NCI-H146 treated with DMSO at 0.1 percent for 48 hours (cell line): Measurements from ENCODE around the gene NFATC2.

ENCODE experiments used
- DNase-seq: peaks from one replicate; lab custom pipeline; 2025; ENCODE audit not compliant: unreplicated experiment; lab: John Stamatoyannopoulos, UW

Gene NFATC2

DNA sequence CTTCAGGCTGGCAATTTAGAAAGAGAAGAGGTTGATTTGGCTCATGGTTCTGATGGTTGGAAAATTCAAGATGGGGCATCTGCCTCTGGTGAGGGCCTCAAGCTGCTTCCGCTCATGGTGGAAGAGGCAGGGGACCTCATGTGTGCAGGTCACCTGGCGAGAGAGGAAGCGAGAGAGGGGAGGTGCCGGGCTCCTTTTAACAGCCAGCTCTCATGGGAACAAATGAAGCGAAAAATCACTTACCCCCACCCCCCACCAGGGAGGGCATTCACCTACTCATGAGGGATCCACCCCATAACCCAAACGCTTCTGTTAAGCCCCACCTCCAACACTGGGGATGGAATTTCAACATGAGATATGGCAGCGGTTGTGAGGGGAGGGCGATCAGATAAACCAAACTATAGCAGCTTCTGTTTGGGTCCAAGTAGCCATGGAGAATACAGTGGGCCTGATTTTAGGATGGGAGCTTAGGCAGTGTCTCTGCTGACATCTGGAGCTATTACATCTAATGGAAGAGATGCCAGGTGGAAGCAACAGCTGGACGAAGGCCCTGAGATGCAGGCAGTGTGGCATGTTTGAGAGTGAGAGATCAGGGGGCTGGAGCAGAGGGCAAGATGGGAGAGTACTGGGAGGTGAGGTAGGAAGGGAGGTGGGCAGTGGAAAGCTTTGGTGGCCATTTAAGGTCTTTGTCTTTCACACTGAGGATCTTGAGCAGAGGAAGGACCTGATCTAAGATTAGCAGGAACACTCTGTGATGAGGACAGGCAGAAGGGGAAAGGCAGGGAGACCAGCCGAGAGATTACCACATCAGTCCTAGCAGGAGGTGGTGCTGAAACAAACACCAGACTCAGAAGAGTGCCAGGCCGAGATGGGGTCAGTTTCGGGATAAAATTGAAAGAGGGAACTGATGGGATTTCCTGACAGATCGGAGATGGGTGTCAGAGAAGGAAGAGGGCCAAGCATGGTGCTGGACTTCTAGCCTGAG, 161.8 kb downstream of the NFATC2 start:
- DNase-seq, result no peak

- no peak for DNase-seq
These were observed 162.7 kb downstream of the NFATC2 start for GRCh38 chr20:51379601-51380341.

DNA sequence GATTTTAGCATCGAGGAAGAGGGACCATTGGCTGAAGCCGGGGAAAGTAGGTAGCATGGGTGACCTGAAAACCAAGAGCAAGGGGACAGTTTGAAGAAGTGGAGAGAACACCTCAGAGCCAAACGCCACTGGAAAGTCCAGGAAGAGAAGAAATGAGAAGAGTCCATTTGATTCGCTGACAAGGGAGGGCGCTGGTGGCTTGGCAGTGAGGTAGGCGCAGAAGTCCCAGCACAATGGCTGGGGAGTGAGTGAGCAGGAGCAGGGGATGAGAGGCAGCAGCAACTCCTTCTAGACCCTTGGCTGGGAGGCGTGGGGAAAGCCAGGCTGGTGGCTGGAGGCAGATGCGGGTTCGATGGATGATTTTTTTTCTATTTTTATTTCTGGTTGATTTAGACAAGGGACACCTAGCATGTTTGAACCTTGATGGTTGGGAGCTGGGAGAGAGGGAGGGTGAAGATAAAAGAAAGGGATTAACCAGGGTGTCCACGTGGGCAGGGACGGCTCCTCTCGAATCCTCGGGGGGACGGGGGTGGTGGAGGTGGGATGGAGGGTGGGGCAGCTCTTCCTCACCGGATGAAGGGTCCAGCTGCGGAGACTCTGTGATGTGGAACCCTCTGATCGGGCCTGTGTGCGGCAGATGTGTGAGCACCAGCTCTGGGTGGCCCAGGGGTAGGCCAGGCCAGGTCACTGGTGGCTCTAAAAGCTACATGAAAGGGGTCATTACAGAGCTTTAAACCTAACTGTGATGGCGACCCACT, 164.2 kb downstream of the NFATC2 start:
- DNase-seq, result no peak

- no peak for DNase-seq
These were observed 165.4 kb downstream of the NFATC2 start for GRCh38 chr20:51377132-51377531.

DNA sequence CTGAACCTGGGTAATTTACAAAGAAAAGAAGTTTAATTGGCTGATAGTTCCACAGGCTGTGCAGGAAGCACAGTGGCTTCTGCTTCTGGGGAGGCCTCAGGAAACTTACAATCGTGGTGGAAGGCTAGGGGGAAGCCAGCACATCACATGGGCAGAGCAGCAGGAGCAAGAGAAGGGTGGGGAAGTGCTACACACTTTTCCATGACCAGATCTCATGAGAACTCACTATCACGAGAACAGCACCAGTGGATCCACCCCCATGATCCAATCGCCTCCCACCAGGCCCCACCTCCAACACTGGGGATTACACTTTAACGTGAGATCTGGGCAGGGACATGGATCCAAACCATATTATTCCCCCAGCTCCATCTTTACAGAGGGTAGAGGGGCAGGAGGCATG, 166.4 kb downstream of the NFATC2 start:
- DNase-seq, result no peak

- DNase-seq, result no peak
These were observed 167.0 kb downstream of the NFATC2 start for GRCh38 chr20:51375561-51375960.

DNA sequence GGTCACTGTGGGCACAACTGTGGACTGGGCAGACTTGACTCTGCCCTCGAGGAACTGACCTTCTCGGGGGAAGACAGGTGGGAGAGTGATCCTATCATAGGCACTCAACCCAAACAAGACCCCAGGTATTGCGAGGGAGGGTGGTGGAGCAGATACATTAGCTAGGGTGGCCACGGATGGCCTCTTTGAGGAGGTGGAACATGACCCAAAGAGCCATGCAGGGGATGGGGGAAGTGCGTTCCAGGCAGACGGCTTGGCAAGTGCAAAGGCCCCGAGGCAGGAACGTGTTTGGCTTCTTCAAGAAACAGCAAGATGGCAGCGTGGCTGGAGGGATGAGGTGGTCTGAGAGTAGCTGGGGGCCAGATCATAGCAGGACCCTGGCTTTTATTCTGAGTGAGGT, 167.6 kb downstream of the NFATC2 start:
- no peak for DNase-seq

GRCh38 chr20:51374456-51374830, 168.1 kb downstream of the NFATC2 start:
- no peak for DNase-seq

- no peak for DNase-seq
These were observed 168.6 kb downstream of the NFATC2 start for GRCh38 chr20:51373713-51374455.

DNA sequence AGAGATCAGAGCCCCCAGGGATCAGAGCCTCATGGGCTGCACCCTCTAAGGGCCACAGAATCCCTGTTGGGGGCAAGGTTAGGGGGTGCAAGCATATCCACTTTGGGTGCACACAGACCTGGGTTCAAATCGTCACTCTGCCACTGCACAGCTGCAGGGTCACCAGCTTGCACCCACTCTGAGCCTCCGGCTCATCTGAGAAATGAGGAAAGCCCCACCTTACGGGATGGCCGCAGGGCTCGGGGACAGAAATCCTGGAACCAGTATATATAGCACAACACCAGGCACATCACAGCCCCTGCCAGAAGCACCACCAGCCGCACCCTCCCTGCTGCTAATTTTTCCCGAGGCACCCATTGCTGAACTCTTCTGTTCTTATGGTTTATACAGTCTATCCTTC, 169.6 kb downstream of the NFATC2 start:
- no peak for DNase-seq

DNA sequence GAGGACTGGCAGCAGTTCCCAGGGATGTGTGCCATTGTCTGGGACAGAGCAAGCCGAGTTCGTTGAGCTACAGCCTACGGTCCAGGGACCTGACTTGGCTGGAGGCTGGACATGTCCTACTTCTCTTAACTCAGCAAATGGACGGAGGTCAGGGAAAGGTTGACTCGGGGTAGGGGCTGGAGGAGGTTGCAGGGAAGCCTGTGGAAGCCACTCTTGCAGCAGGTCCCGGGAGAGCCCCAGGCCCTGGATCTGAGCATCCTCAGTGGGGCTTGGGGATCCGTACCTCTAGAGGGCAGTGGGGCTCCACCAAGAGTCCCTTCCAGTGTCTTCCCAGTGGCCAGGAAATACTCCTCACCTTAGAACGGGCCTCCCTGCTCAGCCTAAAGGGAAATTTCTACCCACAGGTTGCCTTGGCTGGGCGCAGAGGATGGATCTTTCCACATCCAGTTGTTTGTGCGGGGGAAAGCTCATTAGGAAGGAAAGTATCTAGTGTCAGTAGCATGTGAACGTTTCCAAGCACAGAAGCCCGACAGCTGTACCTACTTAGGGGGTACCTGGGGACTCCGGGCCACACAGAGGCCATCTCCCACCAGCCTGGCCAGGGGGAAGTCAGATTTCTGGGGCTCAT, 170.2 kb downstream of the NFATC2 start:
- peak; percentile 9 for DNase-seq

GRCh38 chr20:51371720-51372119, 170.8 kb downstream of the NFATC2 start:
- no peak for DNase-seq

GRCh38 chr20:51369503-51369902, 173.0 kb downstream of the NFATC2 start:
- DNase-seq, result no peak

DNA sequence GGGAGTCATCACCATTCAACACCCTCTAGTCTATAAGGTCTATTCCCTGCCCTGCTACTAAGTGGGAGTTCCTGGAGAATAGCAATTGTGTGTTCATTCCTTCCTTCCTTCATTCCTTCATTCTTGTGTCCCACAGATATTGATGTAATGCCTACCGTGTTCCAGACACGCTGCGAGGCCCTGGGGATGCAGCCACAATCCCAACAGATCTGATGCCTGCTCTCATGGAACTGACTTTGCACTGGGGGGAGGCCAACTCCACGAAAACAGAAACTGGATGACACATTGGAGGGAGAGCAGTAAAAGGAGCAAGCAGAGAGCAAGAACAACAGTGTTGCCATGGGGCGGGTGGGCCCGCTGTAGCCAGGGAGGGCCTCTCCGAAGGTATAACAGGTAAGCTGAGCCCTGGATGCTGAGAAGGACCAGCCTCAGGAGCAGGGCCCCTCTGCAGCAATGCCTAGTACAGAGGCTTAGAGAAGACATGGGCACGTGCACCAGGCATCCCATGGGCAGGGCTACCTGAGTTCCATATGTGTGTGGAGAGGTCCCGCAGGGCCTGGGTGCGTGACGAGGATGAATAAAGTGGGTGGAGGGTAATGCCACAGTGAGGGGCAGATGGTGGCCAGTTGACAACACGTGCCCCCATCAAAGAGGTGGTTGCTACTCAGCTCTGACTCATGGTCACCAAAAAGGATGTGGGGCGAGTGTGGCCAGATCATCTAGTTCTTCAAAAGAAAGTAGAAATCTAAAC, 173.9 kb downstream of the NFATC2 start:
- DNase-seq, result no peak

GRCh38 chr20:51366155-51366886, 176.2 kb downstream of the NFATC2 start:
- no peak for DNase-seq

GRCh38 chr20:51365670-51366069, 176.8 kb downstream of the NFATC2 start:
- DNase-seq, result no peak

DNA sequence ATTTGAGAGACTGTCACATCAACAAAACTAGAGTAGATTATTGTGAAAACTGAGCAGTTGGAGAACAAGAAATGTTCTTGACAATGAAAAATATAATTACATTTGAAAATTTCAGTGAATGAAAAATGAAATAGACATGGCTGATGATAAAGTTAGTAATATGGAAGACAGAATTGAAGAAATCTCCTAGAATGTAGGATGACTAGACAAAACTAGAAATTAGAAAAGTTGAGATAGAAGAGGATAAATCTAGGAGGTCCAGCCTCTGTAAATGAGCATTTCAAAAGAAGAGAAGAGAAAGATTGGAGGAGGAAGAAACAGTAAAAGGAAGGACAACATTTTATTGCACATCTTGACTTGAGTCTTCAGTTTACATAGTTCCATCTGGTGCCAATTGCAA, 178.7 kb downstream of the NFATC2 start:
- DNase-seq, result no peak

DNA sequence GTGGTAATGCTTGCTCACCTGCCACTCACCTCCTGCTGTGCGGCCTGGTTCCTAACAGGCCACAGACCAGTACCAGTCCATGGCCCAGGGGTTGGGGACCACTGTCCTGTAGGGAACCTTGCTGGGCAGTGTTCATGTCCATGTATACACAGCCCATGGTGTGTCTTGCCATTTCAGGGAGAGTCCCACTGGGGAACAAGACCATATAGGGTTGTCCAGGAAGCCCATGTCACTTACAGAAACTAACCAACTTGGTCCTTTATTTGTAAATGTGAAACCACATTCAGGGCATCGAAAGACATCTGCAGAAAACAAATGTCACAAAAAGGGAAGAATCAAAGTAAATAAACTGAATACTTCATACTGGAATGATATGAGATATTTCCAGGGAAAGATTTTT, 179.1 kb downstream of the NFATC2 start:
- no peak for DNase-seq

- DNase-seq, result no peak
These were observed 180.3 kb downstream of the NFATC2 start for GRCh38 chr20:51362254-51362653.
